Measurements from ENCODE around the gene INCA1. TPM values are rescaled to one million over a fixed set of nuclear protein-coding genes. Genes with fewer than 3 reads are reported as not detected.
A peak's percentile ranks its signal among the peaks of the same experiment; 100 is the strongest.

The INCA1 gene
- polyA plus RNA-seq, 3 donors = 0.38 to 0.52 (median 0.44) TPM

GRCh38 chr17:5002121-5002788, 4.9 kb upstream of the INCA1 start:
- Mint-ChIP-seq H3K4me3 (no peak overlapping the region), H3K27ac (peak overlapping the region in 3 of 7 donors; percentile 22 to 60 (median 50)), H3K4me1 (peaks cover 24% of the 10 kb centered on the region), H3K27me3 (ENCODE audit: low read depth in 3 of 3) (peaks cover 0 to 8% (median 0%) of the 10 kb centered on the region in 3 donors), H3K36me3 (peaks cover 63 to 74% of the 10 kb centered on the region in 2 donors), H3K9me3 (peaks cover 0 to 2% (median 0%) of the 10 kb centered on the region in 7 donors)
- peaks cover 59 to 67% of the 10 kb centered on the region in 2 donors for H3K36me3 ChIP-seq (replicated peaks in 1 of 2; ENCODE audit: control insufficient read depth in 1 of 2, insufficient read depth in 2 of 2, low read length in 2 of 2)
- peaks cover 26% of the 10 kb centered on the region for H4K20me1 ChIP-seq (ENCODE audit: insufficient read depth, low read length)
- H3K27ac ChIP-seq (ENCODE audit: low read depth in 1 of 2, low read length in 2 of 2) = no peak overlapping the region
- H3K4me2 ChIP-seq (replicated peaks; ENCODE audit: extremely low read depth, low read length, poor library complexity, severe bottlenecking) = no peak overlapping the region
- 99% methylated on average over 17 of the region's 20 CpGs for WGBS (ENCODE audit: insufficient coverage)
- H3K27me3 ChIP-seq (ENCODE audit: control insufficient read depth in 2 of 2, insufficient read depth in 2 of 2, low read length in 2 of 2) = no peaks in the 10 kb centered on the region
- DNase-seq = no peak
- no peak overlapping the region for H3K9ac ChIP-seq (ENCODE audit: insufficient read depth, low read length, poor library complexity, severe bottlenecking)
- peaks cover 9% of the 10 kb centered on the region for H3K79me2 ChIP-seq (ENCODE audit: insufficient read depth, low read length)
- TF ChIP-seq CTCF (IDR thresholded peaks at IDR 0.05) = no peak
- H3K4me1 ChIP-seq (ENCODE audit: control insufficient read depth in 1 of 2, insufficient read depth in 2 of 2, low read length in 2 of 2) = peaks cover 14 to 21% of the 10 kb centered on the region in 2 donors
- no peaks in the 10 kb centered on the region for H3K9me3 ChIP-seq (replicated peaks in 1 of 2; ENCODE audit: control insufficient read depth in 1 of 2, insufficient read depth in 1 of 2, low read length in 2 of 2)
- intact Hi-C loops (cut with micrococcal nuclease) = no loop called here
- H3K4me3 ChIP-seq (replicated peaks in 1 of 3; ENCODE audit: low read depth in 2 of 3, low read length in 3 of 3) = no peak overlapping the region
- H2AFZ ChIP-seq (ENCODE audit: insufficient read depth, low read depth, low read length, poor library complexity, severe bottlenecking) = no peak overlapping the region

GRCh38 chr17:5000237-5000639, 2.9 kb upstream of the INCA1 start:
- peaks cover 29% of the 10 kb centered on the region for H3K4me1 Mint-ChIP-seq
- H3K27ac Mint-ChIP-seq = no peak overlapping the region

More at GRCh38 chr17:5000237-5000639, 2.9 kb upstream of the INCA1 start:
- no peak overlapping the region for H2AFZ ChIP-seq (ENCODE audit: insufficient read depth, low read depth, low read length, poor library complexity, severe bottlenecking)
- no peak for DNase-seq
- H3K9me3 ChIP-seq (replicated peaks in 1 of 2; ENCODE audit: control insufficient read depth in 1 of 2, insufficient read depth in 1 of 2, low read length in 2 of 2) = no peaks in the 10 kb centered on the region
- no peak overlapping the region for H3K4me3 Mint-ChIP-seq
- H3K4me2 ChIP-seq (replicated peaks; ENCODE audit: extremely low read depth, low read length, poor library complexity, severe bottlenecking) = no peak overlapping the region
- no peak overlapping the region for H3K9ac ChIP-seq (ENCODE audit: insufficient read depth, low read length, poor library complexity, severe bottlenecking)
- H3K79me2 ChIP-seq (ENCODE audit: insufficient read depth, low read length) = peaks cover 9% of the 10 kb centered on the region
- TF ChIP-seq CTCF (IDR thresholded peaks at IDR 0.05) = no peak
- WGBS (ENCODE audit: insufficient coverage) = 92% methylated on average over 9 of the region's 11 CpGs
- H3K27me3 Mint-ChIP-seq (ENCODE audit: low read depth in 3 of 3) = peaks cover 16 to 25% (median 17%) of the 10 kb centered on the region in 3 donors
- H3K36me3 ChIP-seq (replicated peaks in 1 of 2; ENCODE audit: control insufficient read depth in 1 of 2, insufficient read depth in 2 of 2, low read length in 2 of 2) = peaks cover 43 to 47% of the 10 kb centered on the region in 2 donors
- no peak overlapping the region for H3K27ac ChIP-seq (ENCODE audit: low read depth in 1 of 2, low read length in 2 of 2)
- no peak overlapping the region for H3K4me3 ChIP-seq (replicated peaks in 1 of 3; ENCODE audit: low read depth in 2 of 3, low read length in 3 of 3)
- peaks cover 0 to 10% of the 10 kb centered on the region in 2 donors for H3K27me3 ChIP-seq (ENCODE audit: control insufficient read depth in 2 of 2, insufficient read depth in 2 of 2, low read length in 2 of 2)
- peaks cover 21 to 29% of the 10 kb centered on the region in 2 donors for H3K4me1 ChIP-seq (ENCODE audit: control insufficient read depth in 1 of 2, insufficient read depth in 2 of 2, low read length in 2 of 2)
- peaks cover 0 to 2% (median 0%) of the 10 kb centered on the region in 7 donors for H3K9me3 Mint-ChIP-seq
- intact Hi-C loops (cut with micrococcal nuclease) = no loop called here
- peaks cover 26% of the 10 kb centered on the region for H4K20me1 ChIP-seq (ENCODE audit: insufficient read depth, low read length)
- peaks cover 51 to 54% of the 10 kb centered on the region in 2 donors for H3K36me3 Mint-ChIP-seq

Data from CD14-positive monocyte (primary cell).